ENCODE results near the gene CAB39L.

Gene CAB39L

GRCh38 chr13:49348751-49349150, 95.1 kb downstream of the CAB39L start:
- Mint-ChIP-seq H3K36me3 (ENCODE audit: low read depth) (no peaks in the 10 kb centered on the region), H3K4me1 (peaks cover 22% of the 10 kb centered on the region), H3K27ac (no peak overlapping the region), H3K4me3 (no peak overlapping the region), H3K27me3 (ENCODE audit: low read depth) (no peaks in the 10 kb centered on the region), H3K9me3 (no peaks in the 10 kb centered on the region)
- TF ChIP-seq CTCF (IDR thresholded peaks at IDR 0.05; ENCODE audit: unreplicated experiment in 3 of 3) = no peak

- H3K36me3 Mint-ChIP-seq (ENCODE audit: low read depth) = no peaks in the 10 kb centered on the region
- H3K4me1 Mint-ChIP-seq = peaks cover 23% of the 10 kb centered on the region
- no peaks in the 10 kb centered on the region for H3K27me3 Mint-ChIP-seq (ENCODE audit: low read depth)
- TF ChIP-seq CTCF (IDR thresholded peaks at IDR 0.05; ENCODE audit: unreplicated experiment in 3 of 3) = no peak
- H3K27ac Mint-ChIP-seq = no peak overlapping the region
- no peaks in the 10 kb centered on the region for H3K9me3 Mint-ChIP-seq
- no peak overlapping the region for H3K4me3 Mint-ChIP-seq
Observed at GRCh38 chr13:49347650-49348385, 96.0 kb downstream of the CAB39L start.

GRCh38 chr13:49346460-49346859, 97.4 kb downstream of the CAB39L start:
- Mint-ChIP-seq H3K27ac (peak overlapping the region in 1 of 3 experiments; percentile 11), H3K36me3 (ENCODE audit: low read depth) (no peaks in the 10 kb centered on the region), H3K4me1 (peaks cover 22% of the 10 kb centered on the region), H3K4me3 (no peak overlapping the region), H3K9me3 (no peaks in the 10 kb centered on the region), H3K27me3 (ENCODE audit: low read depth) (no peaks in the 10 kb centered on the region)
- no peak for TF ChIP-seq CTCF (IDR thresholded peaks at IDR 0.05; ENCODE audit: unreplicated experiment in 3 of 3)

GRCh38 chr13:49343731-49344130, 100.1 kb downstream of the CAB39L start:
- no peaks in the 10 kb centered on the region for H3K27me3 Mint-ChIP-seq (ENCODE audit: low read depth)
- TF ChIP-seq CTCF (IDR thresholded peaks at IDR 0.05; ENCODE audit: unreplicated experiment in 3 of 3) = no peak
- H3K27ac Mint-ChIP-seq = peak overlapping the region in 1 of 3 experiments; percentile 12
- no peaks in the 10 kb centered on the region for H3K36me3 Mint-ChIP-seq (ENCODE audit: low read depth)
- H3K4me1 Mint-ChIP-seq = peaks cover 14% of the 10 kb centered on the region
- no peak overlapping the region for H3K4me3 Mint-ChIP-seq
- H3K9me3 Mint-ChIP-seq = no peaks in the 10 kb centered on the region

- Mint-ChIP-seq H3K36me3 (ENCODE audit: low read depth) (no peaks in the 10 kb centered on the region), H3K4me1 (peaks cover 11% of the 10 kb centered on the region), H3K27ac (peak overlapping the region in 1 of 3 experiments; percentile 12), H3K4me3 (no peak overlapping the region), H3K27me3 (ENCODE audit: low read depth) (no peaks in the 10 kb centered on the region), H3K9me3 (no peaks in the 10 kb centered on the region)
- no peak for TF ChIP-seq CTCF (IDR thresholded peaks at IDR 0.05; ENCODE audit: unreplicated experiment in 3 of 3)
Observed at GRCh38 chr13:49343255-49343654, 100.6 kb downstream of the CAB39L start.

GRCh38 chr13:49342454-49342853, 101.4 kb downstream of the CAB39L start:
- Mint-ChIP-seq H3K36me3 (ENCODE audit: low read depth) (peaks cover 4% of the 10 kb centered on the region), H3K4me3 (no peak overlapping the region), H3K27ac (no peak overlapping the region), H3K9me3 (no peaks in the 10 kb centered on the region), H3K27me3 (ENCODE audit: low read depth) (no peaks in the 10 kb centered on the region), H3K4me1 (peaks cover 11% of the 10 kb centered on the region)
- no peak for TF ChIP-seq CTCF (IDR thresholded peaks at IDR 0.05; ENCODE audit: unreplicated experiment in 3 of 3)
